Rectal smooth muscle tissue (tissue), 1 donor: Measurements from ENCODE around the gene HOXB1.

ENCODE experiments used
- H3K27ac ChIP-seq: one replicate; pipeline ENCODE4 v1.7.0; 2013; ENCODE audit warnings: low read depth, low read length, inconsistent platforms
- H3K27me3 ChIP-seq: one replicate; pipeline ENCODE4 v1.7.0; 2013; ENCODE audit warnings: low read length; ENCODE audit not compliant: control insufficient read depth, insufficient read depth
- H3K36me3 ChIP-seq: one replicate; pipeline ENCODE4 v1.7.0; 2013; ENCODE audit warnings: low read length; ENCODE audit not compliant: control insufficient read depth, insufficient read depth
- H3K4me1 ChIP-seq: one replicate; pipeline ENCODE4 v1.7.0; 2013; ENCODE audit warnings: low read length; ENCODE audit not compliant: control insufficient read depth, insufficient read depth
- H3K4me3 ChIP-seq: one replicate; pipeline ENCODE4 v1.7.0; 2013; ENCODE audit warnings: low read length
- H3K9ac ChIP-seq: one replicate; pipeline ENCODE4 v1.7.0; 2013; ENCODE audit warnings: low read length

The HOXB1 gene

GRCh38 chr17:48499248-48499647 lies 31.6 kb downstream of the HOXB1 start:
- peaks cover 19% of the 10 kb centered on the region for H3K4me1 ChIP-seq
- no peak overlapping the region for H3K9ac ChIP-seq
- no peaks in the 10 kb centered on the region for H3K27me3 ChIP-seq
- H3K36me3 ChIP-seq, result no peaks in the 10 kb centered on the region
- H3K4me3 ChIP-seq, result no peak overlapping the region
- H3K27ac ChIP-seq, result no peak overlapping the region

- Histone ChIP-seq H3K4me1 (peaks cover 16% of the 10 kb centered on the region), H3K36me3 (no peaks in the 10 kb centered on the region), H3K4me3 (no peak overlapping the region), H3K9ac (no peak overlapping the region), H3K27me3 (no peaks in the 10 kb centered on the region), H3K27ac (no peak overlapping the region)
Measured at GRCh38 chr17:48498164-48498850, 32.5 kb downstream of the HOXB1 start.

- Histone ChIP-seq H3K27ac (no peak overlapping the region), H3K9ac (no peak overlapping the region), H3K4me1 (peaks cover 20% of the 10 kb centered on the region), H3K4me3 (no peak overlapping the region), H3K36me3 (no peaks in the 10 kb centered on the region), H3K27me3 (no peaks in the 10 kb centered on the region)
Measured at GRCh38 chr17:48497103-48497502, 33.7 kb downstream of the HOXB1 start.

- H3K4me3 ChIP-seq, result no peak overlapping the region
- no peak overlapping the region for H3K9ac ChIP-seq
- H3K4me1 ChIP-seq, result peaks cover 12% of the 10 kb centered on the region
- H3K27me3 ChIP-seq, result no peaks in the 10 kb centered on the region
- no peak overlapping the region for H3K27ac ChIP-seq
- no peaks in the 10 kb centered on the region for H3K36me3 ChIP-seq
Measured at GRCh38 chr17:48494335-48494734, 36.5 kb downstream of the HOXB1 start.

GRCh38 chr17:48492401-48493298 lies 38.2 kb downstream of the HOXB1 start:
- H3K36me3 ChIP-seq, result no peaks in the 10 kb centered on the region
- peak overlapping the region; percentile 56 for H3K4me3 ChIP-seq
- peaks cover 9% of the 10 kb centered on the region for H3K4me1 ChIP-seq
- no peaks in the 10 kb centered on the region for H3K27me3 ChIP-seq
- peak overlapping the region; percentile 61 for H3K27ac ChIP-seq
- peak overlapping the region; percentile 49 for H3K9ac ChIP-seq

GRCh38 chr17:48491527-48492273 lies 39.1 kb downstream of the HOXB1 start:
- H3K27me3 ChIP-seq, result no peaks in the 10 kb centered on the region
- H3K4me1 ChIP-seq, result peaks cover 9% of the 10 kb centered on the region
- no peak overlapping the region for H3K9ac ChIP-seq
- no peaks in the 10 kb centered on the region for H3K36me3 ChIP-seq
- no peak overlapping the region for H3K4me3 ChIP-seq
- H3K27ac ChIP-seq, result no peak overlapping the region

GRCh38 chr17:48490451-48490892 lies 40.3 kb downstream of the HOXB1 start:
- H3K9ac ChIP-seq, result no peak overlapping the region
- H3K4me1 ChIP-seq, result peaks cover 9% of the 10 kb centered on the region
- H3K27me3 ChIP-seq, result no peaks in the 10 kb centered on the region
- H3K4me3 ChIP-seq, result no peak overlapping the region
- no peak overlapping the region for H3K27ac ChIP-seq
- H3K36me3 ChIP-seq, result no peaks in the 10 kb centered on the region

GRCh38 chr17:48489781-48490180 lies 41.0 kb downstream of the HOXB1 start:
- Histone ChIP-seq H3K9ac (no peak overlapping the region), H3K27ac (no peak overlapping the region), H3K4me1 (peaks cover 9% of the 10 kb centered on the region), H3K27me3 (no peaks in the 10 kb centered on the region), H3K36me3 (no peaks in the 10 kb centered on the region), H3K4me3 (no peak overlapping the region)

GRCh38 chr17:48488548-48489106 lies 42.2 kb downstream of the HOXB1 start:
- Histone ChIP-seq H3K9ac (no peak overlapping the region), H3K4me1 (peaks cover 9% of the 10 kb centered on the region), H3K4me3 (no peak overlapping the region), H3K27ac (no peak overlapping the region), H3K36me3 (no peaks in the 10 kb centered on the region), H3K27me3 (no peaks in the 10 kb centered on the region)

- H3K4me1 ChIP-seq, result peaks cover 5% of the 10 kb centered on the region
- H3K27ac ChIP-seq, result no peak overlapping the region
- no peaks in the 10 kb centered on the region for H3K36me3 ChIP-seq
- no peaks in the 10 kb centered on the region for H3K27me3 ChIP-seq
- no peak overlapping the region for H3K9ac ChIP-seq
- no peak overlapping the region for H3K4me3 ChIP-seq
Measured at GRCh38 chr17:48487221-48487620, 43.6 kb downstream of the HOXB1 start.

- Histone ChIP-seq H3K4me1 (peaks cover 5% of the 10 kb centered on the region), H3K27me3 (no peaks in the 10 kb centered on the region), H3K9ac (no peak overlapping the region), H3K27ac (no peak overlapping the region), H3K4me3 (no peak overlapping the region), H3K36me3 (no peaks in the 10 kb centered on the region)
Measured at GRCh38 chr17:48486557-48486956, 44.3 kb downstream of the HOXB1 start.

GRCh38 chr17:48484850-48485249 lies 46.0 kb downstream of the HOXB1 start:
- Histone ChIP-seq H3K27ac (no peak overlapping the region), H3K9ac (no peak overlapping the region), H3K4me1 (no peaks in the 10 kb centered on the region), H3K36me3 (no peaks in the 10 kb centered on the region), H3K4me3 (no peak overlapping the region), H3K27me3 (no peaks in the 10 kb centered on the region)
